ENCODE measurements around the gene SPRYD3.
"Not testable (repeated sequence)": the region's sequence is repeated elsewhere in the genome, so short reads cannot be mapped to it uniquely, and the experiment has no call there.

SPRYD3 gene

DNA sequence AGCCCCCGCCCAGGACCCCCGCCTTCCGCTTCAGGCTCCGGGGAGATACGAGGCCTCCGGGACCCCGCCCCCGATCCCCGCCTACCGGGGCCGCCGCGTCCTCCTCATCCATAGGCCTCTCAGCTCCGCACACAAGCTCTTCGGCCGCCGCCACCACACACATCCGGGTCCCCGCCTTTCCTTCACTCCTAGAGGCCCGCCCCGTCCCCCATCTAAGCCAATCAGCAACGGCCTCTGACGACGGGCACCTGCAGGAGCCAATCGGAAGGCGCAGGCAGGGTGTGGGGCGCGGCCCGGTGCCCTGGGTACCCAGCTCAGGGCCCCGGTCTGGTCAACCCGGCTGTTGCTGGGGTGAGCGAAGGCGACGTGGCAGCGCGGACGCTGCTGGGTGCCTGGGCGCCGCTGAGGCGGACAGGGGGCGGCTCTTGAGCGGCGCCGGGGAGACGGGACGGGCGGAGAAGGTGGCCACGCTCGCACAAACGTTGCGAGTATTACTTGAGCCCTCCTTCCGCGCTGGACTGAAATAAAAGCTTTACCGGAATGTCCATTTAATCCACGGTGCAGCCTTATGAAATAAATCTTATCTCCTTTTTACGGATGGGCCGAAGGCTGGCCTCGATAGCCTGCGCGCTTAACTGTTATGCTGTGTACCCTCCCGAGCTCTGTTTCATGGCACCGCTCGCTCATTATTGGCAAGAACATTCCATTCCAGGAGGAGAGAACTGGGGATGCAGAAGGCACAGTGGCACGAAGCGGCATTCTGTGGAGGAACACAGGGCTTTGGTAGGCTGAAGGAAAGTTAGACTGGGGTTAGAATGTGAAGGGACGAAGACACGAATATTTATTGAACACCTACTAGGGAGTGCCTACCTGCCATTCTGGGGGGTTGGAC, at the start of gene SPRYD3:
TSS of gene SPRYD3 (minus strand) at position 165 of the 892 bp plus-strand sequence. CDS start at position 108, 57 bp downstream.
- peak; percentile 100 for DNase-seq (ENCODE audit: low spot score)

GRCh38 chr12:53127169-53127568, 48.0 kb upstream of the SPRYD3 start:
- no peak for DNase-seq (ENCODE audit: low spot score)

- DNase-seq (ENCODE audit: low spot score) = no peak
Measured at GRCh38 chr12:53124352-53124723, 45.1 kb upstream of the SPRYD3 start.

GRCh38 chr12:53123578-53124351, 44.6 kb upstream of the SPRYD3 start:
- DNase-seq (ENCODE audit: low spot score) = peak; percentile 81

- peak; percentile 17 for DNase-seq (ENCODE audit: low spot score)
Measured at GRCh38 chr12:53122961-53123468, 43.8 kb upstream of the SPRYD3 start.

DNA sequence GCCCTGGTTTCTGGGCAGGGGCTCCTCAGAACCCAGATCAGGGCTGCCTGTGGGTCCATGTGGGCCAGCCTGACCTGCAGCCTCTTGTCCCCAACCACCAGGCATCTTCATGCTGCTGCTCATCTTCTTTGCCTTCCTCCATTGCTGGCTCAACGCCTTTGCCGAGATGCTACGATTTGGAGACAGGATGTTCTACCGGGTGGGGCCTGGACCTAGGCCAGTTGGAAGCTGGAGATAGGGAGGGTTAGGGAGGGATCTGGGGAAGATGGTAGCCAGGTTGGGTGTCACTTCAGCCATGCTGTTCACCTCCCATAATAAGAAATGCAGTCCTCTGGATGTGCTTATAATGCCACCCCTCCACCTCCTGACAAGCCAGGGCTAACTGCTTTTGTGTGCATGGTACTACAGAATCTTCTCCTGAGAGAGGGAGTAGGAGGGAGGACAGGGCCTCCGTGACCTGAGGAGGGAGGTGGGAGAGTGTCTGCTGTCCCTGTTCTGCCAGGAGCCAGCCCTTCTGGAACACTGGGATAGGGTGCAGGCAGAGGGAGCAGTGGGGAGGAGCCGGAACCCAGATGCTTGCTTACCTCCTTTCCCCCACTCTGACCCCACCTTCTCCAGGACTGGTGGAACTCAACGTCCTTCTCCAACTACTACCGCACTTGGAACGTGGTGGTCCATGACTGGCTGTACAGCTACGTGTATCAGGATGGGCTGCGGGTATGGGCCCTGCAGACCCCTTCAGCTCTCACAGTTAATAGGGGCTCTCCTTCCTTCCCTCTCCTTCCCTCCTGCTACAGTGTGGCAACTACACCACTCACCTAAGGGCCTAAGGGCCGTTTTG, 41.7 kb upstream of the SPRYD3 start:
- DNase-seq (ENCODE audit: low spot score) = peak; percentile 3

- no peak for DNase-seq (ENCODE audit: low spot score)
Measured at GRCh38 chr12:53118751-53119300, 39.6 kb upstream of the SPRYD3 start.

- peak; percentile 5 for DNase-seq (ENCODE audit: low spot score)
Measured at GRCh38 chr12:53115891-53116648, 36.9 kb upstream of the SPRYD3 start.

- DNase-seq (ENCODE audit: low spot score) = peak; percentile 10
Measured at GRCh38 chr12:53115112-53115890, 36.1 kb upstream of the SPRYD3 start.

DNA sequence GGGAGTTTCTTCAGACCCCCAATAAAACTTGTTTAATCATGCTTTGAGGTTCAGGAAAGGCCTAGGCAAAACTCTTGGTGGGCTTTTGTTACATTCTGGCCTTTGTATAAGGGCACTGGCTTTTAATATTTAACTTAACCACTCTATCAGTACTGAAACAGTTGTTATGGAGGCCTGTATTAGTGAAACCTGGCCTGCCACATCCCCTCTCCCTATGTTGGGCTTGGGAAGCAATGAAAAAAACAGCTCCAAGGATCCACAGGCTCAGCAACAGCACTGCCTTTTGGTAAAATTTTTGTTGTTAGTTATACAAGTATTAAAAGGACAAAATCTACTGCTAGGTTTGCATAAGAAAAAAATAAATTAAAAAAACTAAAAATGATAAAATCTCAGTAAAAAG, 34.8 kb upstream of the SPRYD3 start:
- no peak for DNase-seq (ENCODE audit: low spot score)

DNA sequence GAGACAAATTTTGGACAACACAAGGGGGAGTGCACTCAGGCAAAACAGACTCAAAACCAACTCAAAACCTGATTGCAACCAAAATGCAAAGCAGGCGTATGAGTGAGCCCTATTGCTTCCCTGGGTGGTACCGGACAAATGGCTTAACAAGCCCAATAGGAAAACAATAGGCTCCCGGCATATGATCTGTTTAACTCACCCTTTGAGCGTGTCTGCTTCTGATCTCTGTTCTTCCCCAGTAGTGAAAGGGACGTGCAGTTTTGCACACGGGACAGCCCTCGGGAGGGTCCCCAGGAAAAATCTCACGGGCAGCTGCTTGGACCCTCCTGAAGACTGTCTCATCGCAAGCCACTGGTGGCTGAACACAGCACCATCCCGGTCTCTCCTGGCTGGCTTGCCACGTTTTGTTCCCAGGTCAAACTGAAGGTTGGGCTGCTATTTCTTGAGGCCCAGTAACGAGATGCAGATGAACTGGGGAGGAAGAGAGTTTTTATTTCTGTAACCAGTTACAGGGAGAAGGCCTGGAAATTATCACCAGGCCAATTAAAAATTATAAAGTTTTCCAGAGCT, 34.0 kb upstream of the SPRYD3 start:
- DNase-seq (ENCODE audit: low spot score) = no peak

DNA sequence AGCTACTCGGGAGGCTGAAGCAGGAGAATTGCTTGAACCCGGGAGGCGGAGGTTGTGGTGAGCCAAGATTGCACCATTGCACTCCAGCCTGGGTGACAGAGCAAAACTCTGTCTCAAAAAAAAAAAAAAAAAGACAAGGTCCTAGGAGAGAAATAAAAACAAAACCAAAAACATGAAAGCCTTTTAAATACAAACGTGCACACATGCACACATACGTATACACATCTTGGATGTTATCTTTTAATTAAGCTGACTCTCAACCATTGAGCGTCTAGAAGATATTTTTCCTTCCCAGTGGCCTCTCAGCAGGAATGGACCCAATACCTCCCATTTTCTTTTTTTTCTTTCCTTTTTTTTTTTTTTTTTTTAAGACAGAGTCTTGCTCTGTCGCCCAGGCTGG, 33.2 kb upstream of the SPRYD3 start:
- not testable (repeated sequence) for DNase-seq (ENCODE audit: low spot score)

- DNase-seq (ENCODE audit: low spot score) = no peak
Measured at GRCh38 chr12:53107122-53107521, 27.9 kb upstream of the SPRYD3 start.

DNA sequence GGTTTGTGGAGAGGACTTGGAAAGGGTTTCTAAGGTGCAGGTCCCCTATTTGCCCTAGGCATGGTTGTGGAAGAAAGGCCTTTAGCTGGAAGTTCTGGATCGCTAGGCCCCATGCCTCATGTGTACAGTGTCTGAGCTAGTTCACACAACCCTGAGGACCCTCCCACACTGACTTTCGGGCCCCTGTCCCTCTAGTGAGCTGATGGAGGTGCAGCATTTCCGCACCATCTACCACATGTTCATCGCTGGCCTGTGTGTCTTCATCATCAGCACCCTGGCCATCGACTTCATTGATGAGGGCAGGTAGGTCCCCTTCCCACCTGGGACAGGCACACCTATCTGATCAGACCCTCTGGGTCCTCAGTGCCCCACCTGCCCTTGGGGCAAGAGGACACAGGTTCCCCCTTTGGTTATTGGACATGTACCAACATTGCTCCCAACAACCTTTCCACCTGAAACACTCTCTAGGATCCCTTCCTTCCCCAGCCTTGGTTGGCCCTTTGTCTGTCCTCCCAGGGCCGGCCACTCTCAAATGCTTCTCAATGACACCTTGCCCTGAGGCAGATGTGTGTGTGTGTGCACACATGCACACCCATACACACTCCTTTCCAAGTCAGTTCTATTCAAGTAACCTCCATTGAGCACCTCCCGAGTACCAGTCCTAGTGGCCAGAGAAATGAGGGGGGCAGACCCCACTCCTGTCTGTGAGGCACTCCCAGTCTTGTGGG, 26.7 kb upstream of the SPRYD3 start:
- DNase-seq (ENCODE audit: low spot score) = no peak

DNA sequence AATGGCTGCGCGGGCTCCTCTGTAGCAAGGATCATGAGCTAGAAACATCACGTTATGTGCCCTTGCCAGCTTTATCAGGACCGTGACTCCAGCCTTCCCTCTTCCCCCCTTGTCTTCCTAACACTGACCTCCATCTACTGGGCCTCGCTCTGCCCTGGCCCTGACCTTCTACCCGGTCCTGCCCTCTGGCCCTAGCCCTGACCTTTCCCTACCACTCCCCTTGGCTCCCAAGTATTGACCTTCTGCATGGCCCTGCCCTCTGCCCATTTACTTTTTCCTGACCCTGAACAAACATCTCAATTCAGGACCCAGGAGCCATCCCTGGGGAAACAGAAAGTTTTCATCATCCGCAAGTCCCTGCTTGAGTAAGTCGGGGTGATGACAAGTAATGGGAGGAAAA, 26.1 kb upstream of the SPRYD3 start:
- DNase-seq (ENCODE audit: low spot score) = no peak

DNA sequence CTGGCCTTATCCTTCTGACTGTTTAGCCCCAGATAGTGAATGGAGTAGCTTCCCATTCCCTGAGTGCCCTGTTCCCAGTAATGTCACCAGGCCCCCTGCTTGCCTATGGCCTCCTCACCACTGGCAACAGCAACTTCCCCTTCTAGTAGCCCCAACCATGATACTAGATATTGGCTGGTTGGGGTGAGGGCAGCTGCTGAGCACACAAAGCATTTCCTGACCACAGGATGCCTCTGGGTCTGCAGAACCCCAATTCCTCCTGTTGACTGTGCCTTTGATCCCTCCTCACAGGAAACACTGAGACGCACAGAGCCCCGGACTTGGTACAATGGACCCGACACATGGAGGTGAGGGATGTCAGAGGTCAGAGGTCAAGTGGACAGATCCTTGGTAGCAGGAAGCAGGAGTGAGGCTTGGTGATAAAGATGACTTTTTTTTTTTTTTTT, 24.7 kb upstream of the SPRYD3 start:
- no peak for DNase-seq (ENCODE audit: low spot score)

GRCh38 chr12:53102883-53103807, 24.0 kb upstream of the SPRYD3 start, which contains the start of gene SOAT2:
SOAT2 (plus strand) TSS chr12:53103486; CDS start chr12:53103578, 92 bp downstream.
- no peak for DNase-seq (ENCODE audit: low spot score)

Measured in AG08396 (cell line).